ENCODE measurements around the gene KRTAP5-6. TPM values are rescaled to one million over a fixed set of nuclear protein-coding genes. Genes with fewer than 3 reads are reported as not detected.

The KRTAP5-6 gene
- total and polyA plus RNA-seq, 2 donors (not counting 1 experiment from before 2014, with no cell fraction given): not detected

- intact Hi-C loops (cut with micrococcal nuclease): loop anchor here (5.0 kb wide), 1 partner anchor 40 kb away; no protein-coding TSS in a partner anchor
- Histone ChIP-seq H3K9ac (ENCODE audit: low read length) (no peak overlapping the region), H3K36me3 (replicated peaks in 1 of 2; ENCODE audit: control extremely low read depth in 1 of 2, control insufficient read depth in 1 of 2, extremely low read depth in 1 of 2, insufficient read depth in 2 of 2, low read length in 1 of 2) (no peaks in the 10 kb centered on the region), H3K27me3 (replicated peaks in 1 of 4; ENCODE audit: control extremely low read depth in 1 of 4, control insufficient read depth in 3 of 4, insufficient read depth in 4 of 4, low read length in 3 of 4) (peaks cover 0 to 48% (median 6%) of the 10 kb centered on the region in 4 experiments), H2AFZ (ENCODE audit: insufficient read depth, low read depth, low read length, poor library complexity, severe bottlenecking) (no peak overlapping the region), H3K4me1 (ENCODE audit: control insufficient read depth in 2 of 2, insufficient read depth in 2 of 2, low read length in 2 of 2) (peaks cover 8 to 14% of the 10 kb centered on the region in 2 donors), H3K9me3 (ENCODE audit: control extremely low read depth in 1 of 3, control insufficient read depth in 2 of 3, insufficient read depth in 1 of 3, low read length in 2 of 3) (no peaks in the 10 kb centered on the region), H3K4me2 (replicated peaks; ENCODE audit: low read depth, low read length, poor library complexity, severe bottlenecking) (no peak overlapping the region), H3K27ac (ENCODE audit: low read length in 2 of 2) (no peak overlapping the region), H3K4me3 (ENCODE audit: control extremely low read depth in 1 of 5, extremely low read depth in 1 of 5, insufficient read depth in 1 of 5, low read depth in 2 of 5, low read length in 4 of 5) (no peak overlapping the region), H4K20me1 (ENCODE audit: control insufficient read depth, insufficient read depth, low read length, poor library complexity, severe bottlenecking) (no peaks in the 10 kb centered on the region), H3K79me2 (ENCODE audit: control insufficient read depth, insufficient read depth, low read length) (no peaks in the 10 kb centered on the region)
- DNase-seq (no peak), ATAC-seq (ENCODE audit: low read depth) (no peak)
- WGBS (ENCODE audit: insufficient coverage): 86% methylated on average over 14 of the region's 16 CpGs
- ChIA-PET CTCF (interaction anchor here (0.6 to 6.4 kb wide), 14 partner anchors 10 to 729 kb away, joined by 3 to 394 read pairs (median 7); partner anchors contain the start of genes H19 and SYT8), POLR2A (no interaction called here)
- Mint-ChIP-seq H3K27me3 (peaks cover 39% of the 10 kb centered on the region), H3K9me3 (ENCODE audit: insufficient read depth) (no peaks in the 10 kb centered on the region), H3K4me3 (no peak overlapping the region), H3K27ac (no peak overlapping the region), H3K4me1 (peaks cover 5% of the 10 kb centered on the region)
- TF ChIP-seq EZH2 (IDR thresholded peaks at IDR 0.05; ENCODE audit: borderline replicate concordance, insufficient read depth, low read depth, low read length, poor library complexity, severe bottlenecking) (no peak), CTCF (IDR thresholded peaks at IDR 0.05) (no peak)
Measured at GRCh38 chr11:1691878-1692707, 4.9 kb upstream of the KRTAP5-6 start.

Measured in B cell (primary cell).